Stomach (tissue), 9 donors: Measurements from ENCODE around the gene HACE1. TPM values are rescaled to one million over a fixed set of nuclear protein-coding genes. Genes with fewer than 3 reads are reported as not detected.

ENCODE experiments used
- DNase-seq, 2 donors: peaks; one replicate each; pipeline versions ENCODE4 v3.0.0 to v3.0.0-alpha.2; 2013 to 2019
- H3K27ac ChIP-seq, 5 donors: fragments of 200-600 bp in 4 of 5; sonication (generic) in 4 of 5; one replicate each; pipeline ENCODE4 v1.5.1; 2013 to 2019; ENCODE audit warnings: mild to moderate bottlenecking in 1 of 5, moderate library complexity in 1 of 5
- H3K27me3 ChIP-seq, 3 donors: fragments of 200-600 bp; sonication (generic); one replicate each; pipeline ENCODE4 v1.5.1; 2017 to 2019; ENCODE audit warnings: mixed run types in 1 of 3
- H3K36me3 ChIP-seq, 4 donors: fragments of 200-600 bp; sonication (generic); 1 replicate in 3 of 4; 2 replicates in 1 of 4; pipeline ENCODE4 v1.5.1; 2016 to 2019
- H3K4me1 ChIP-seq, 4 donors: fragments of 200-600 bp; sonication (generic); one replicate each; pipeline ENCODE4 v1.5.1; 2016 to 2019
- H3K4me3 ChIP-seq, 4 donors: fragments of 200-600 bp; sonication (generic) in 3 of 4; one replicate each; pipeline ENCODE4 v1.5.1; 2016 to 2019; ENCODE audit warnings: mild to moderate bottlenecking in 1 of 4
- H3K9me3 ChIP-seq, 4 donors: fragments of 200-600 bp; sonication (generic); one replicate each; pipeline ENCODE4 v1.5.1; 2016 to 2019
- CTCF ChIP-seq, 7 experiments: fragments of 450-650 bp in 4 of 7; fragments of 200-600 bp in 3 of 7; sonication (generic) in 3 of 7; IDR thresholded peaks; one replicate each; pipeline ENCODE4 v1.5.1; 2016 to 2019; ENCODE audit warnings: antibody characterized with exemption in 7 of 7, control low read depth in 2 of 7, mild to moderate bottlenecking in 1 of 7
- EP300 ChIP-seq: sonication (generic); formaldehyde crosslinking; IDR thresholded peaks from one replicate; pipeline ENCODE4 v1.6.1; 2017; ENCODE audit warnings: antibody characterized with exemption
- POLR2A ChIP-seq, 4 donors: fragments of 450-650 bp; IDR thresholded peaks; one replicate each; pipeline ENCODE4 v1.6.1; 2016; ENCODE audit warnings: antibody characterized with exemption in 4 of 4, control low read depth in 2 of 4, mild to moderate bottlenecking in 1 of 4, moderate library complexity in 1 of 4
- POLR2AphosphoS5 ChIP-seq, 3 donors: sonication (generic); formaldehyde crosslinking; IDR thresholded peaks; one replicate each; pipeline ENCODE4 v1.6.1; 2016; ENCODE audit warnings: antibody characterized with exemption in 3 of 3
- WGBS, 5 donors: extraction: QIAGEN DNeasy Blood & Tissue Kit in 3 of 5; methylation state at CpG; one replicate each; pipeline versions ENCODE4 v1.1.5 to v1.1.7; 2013 to 2018; 5-methylcytosine and 5-hydroxymethylcytosine counted together
- intact Hi-C: fragments of 100-400 bp; cut with DNase I; formaldehyde crosslinking; loops from one replicate; pipeline ENCODE4 v1.15.1; 2023; ENCODE audit warnings: low total_unique reads
- polyA plus RNA-seq, 3 donors: library from polyadenylated mRNA; stranded (reverse); fragments of 200-250 nt; gene quantifications; one replicate each; pipeline ENCODE4 v1.2.3, GENCODE V29; 2013
- total RNA-seq, 5 donors: library from RNA; depleted of rRNA; stranded (reverse); fragments of >200 nt; gene quantifications; one replicate each; pipeline versions ENCODE4 v1.1.0 to v1.2.3, GENCODE V29; 2014 to 2016
- donor health status: healthy with polysubstance abuse.
- donor health status: Bipolar disorder and iron deficiency.
- donor health status: healthy.

Gene HACE1
- total and polyA plus RNA-seq, 8 donors, result 3.3 to 34.7 (median 9.3) TPM

DNA sequence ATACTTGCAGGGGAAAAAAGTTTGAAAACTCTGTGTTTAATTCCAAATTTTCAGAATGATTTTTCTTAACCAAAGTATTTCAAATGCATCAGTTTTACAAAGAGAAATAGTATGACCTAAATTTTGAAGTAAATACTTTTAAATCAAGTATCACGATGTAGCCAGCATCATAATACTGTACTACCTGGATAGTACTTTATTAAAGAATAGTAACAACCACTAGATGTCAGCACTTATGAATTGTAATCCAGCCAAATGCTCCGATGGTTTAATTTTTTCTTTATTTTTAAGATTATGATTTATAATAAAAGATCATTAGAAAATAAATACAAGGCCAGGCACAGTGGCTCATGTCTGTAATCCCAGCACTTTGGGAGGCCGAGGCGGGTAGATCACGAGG lies 37.2 kb upstream of the HACE1 start:
- peaks cover 0 to 4% (median 0%) of the 10 kb centered on the region in 4 donors for H3K9me3 ChIP-seq
- no peaks in the 10 kb centered on the region for H3K4me1 ChIP-seq
- H3K27me3 ChIP-seq, result no peaks in the 10 kb centered on the region
- no peak overlapping the region for H3K4me3 ChIP-seq
- intact Hi-C loops, result no loop called here
- TF ChIP-seq EP300, result no peak
- no peak for TF ChIP-seq POLR2A (IDR thresholded peaks at IDR 0.05)
- TF ChIP-seq POLR2AphosphoS5 (IDR thresholded peaks at IDR 0.05), result no peak
- TF ChIP-seq CTCF (IDR thresholded peaks at IDR 0.05), result no peak
- no peak for DNase-seq
- H3K27ac ChIP-seq, result no peak overlapping the region
- 69 to 75% (median 72%) methylated on average over 5 of the region's 5 CpGs for WGBS, 5 donors
- no peaks in the 10 kb centered on the region for H3K36me3 ChIP-seq

DNA sequence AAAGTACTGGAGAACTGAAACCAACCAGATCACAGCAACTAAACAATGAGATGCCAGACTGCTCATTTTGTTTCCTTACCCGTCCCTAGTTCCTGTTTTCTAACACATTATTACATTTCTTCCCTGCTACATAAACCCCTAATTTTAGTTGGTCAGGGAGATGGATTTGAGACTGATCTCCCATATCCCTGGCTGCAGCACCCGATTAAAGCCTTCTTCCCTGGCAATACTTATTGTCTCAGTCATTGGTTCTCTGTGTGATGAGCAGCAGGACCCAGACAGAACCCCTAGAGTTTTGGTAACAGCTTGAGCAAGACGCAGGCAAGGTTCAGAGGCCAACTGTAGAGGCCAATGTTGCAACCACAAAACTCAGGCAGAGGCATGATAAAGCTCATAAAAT lies 28.3 kb upstream of the HACE1 start:
- TF ChIP-seq EP300 (no peak), POLR2AphosphoS5 (IDR thresholded peaks at IDR 0.05) (no peak), CTCF (IDR thresholded peaks at IDR 0.05) (no peak), POLR2A (IDR thresholded peaks at IDR 0.05) (no peak)
- Histone ChIP-seq H3K4me1 (no peaks in the 10 kb centered on the region), H3K4me3 (no peak overlapping the region), H3K9me3 (peaks cover 0 to 14% (median 14%) of the 10 kb centered on the region in 4 donors), H3K36me3 (no peaks in the 10 kb centered on the region), H3K27ac (no peak overlapping the region), H3K27me3 (peaks cover 0 to 12% (median 0%) of the 10 kb centered on the region in 3 donors)
- no peak for DNase-seq
- WGBS, 5 donors, result 67 to 86% (median 79%) methylated on average over 3 of the region's 3 CpGs
- intact Hi-C loops, result no loop called here

DNA sequence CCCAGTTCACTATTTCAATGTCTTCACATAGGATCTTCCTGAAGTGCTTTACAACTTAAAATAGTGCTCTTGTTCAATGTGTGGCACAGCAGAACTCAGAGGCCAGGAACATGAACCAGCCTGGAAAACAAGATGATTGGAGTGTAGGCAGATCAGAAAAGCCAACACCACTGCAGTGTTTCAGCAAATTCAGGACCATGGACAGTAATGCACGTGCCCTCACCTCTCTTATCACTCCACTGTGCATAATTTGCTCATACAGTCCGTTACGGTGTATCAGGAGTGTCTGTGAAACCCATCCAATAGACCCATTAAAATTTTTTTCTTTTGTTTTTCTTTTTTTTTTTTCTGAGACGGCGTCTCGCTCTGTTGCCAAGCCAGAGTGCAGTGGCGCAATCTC lies 27.6 kb upstream of the HACE1 start:
- DNase-seq, result peak in 1 of 2 donors; percentile 77
- Histone ChIP-seq H3K4me1 (no peaks in the 10 kb centered on the region), H3K4me3 (no peak overlapping the region), H3K9me3 (peaks cover 0 to 14% (median 11%) of the 10 kb centered on the region in 4 donors), H3K27me3 (peaks cover 0 to 12% (median 0%) of the 10 kb centered on the region in 3 donors), H3K27ac (no peak overlapping the region), H3K36me3 (no peaks in the 10 kb centered on the region)
- 56 to 61% (median 60%) methylated on average over 7 of the region's 7 CpGs for WGBS, 5 donors
- TF ChIP-seq CTCF (IDR thresholded peaks at IDR 0.05), result no peak
- TF ChIP-seq EP300, result no peak
- TF ChIP-seq POLR2A (IDR thresholded peaks at IDR 0.05), result no peak
- no peak for TF ChIP-seq POLR2AphosphoS5 (IDR thresholded peaks at IDR 0.05)
- intact Hi-C loops, result no loop called here

- H3K27me3 ChIP-seq, result peaks cover 0 to 12% (median 0%) of the 10 kb centered on the region in 3 donors
- no peak overlapping the region for H3K4me3 ChIP-seq
- intact Hi-C loops, result no loop called here
- TF ChIP-seq POLR2A (IDR thresholded peaks at IDR 0.05), result no peak
- no peak for TF ChIP-seq CTCF (IDR thresholded peaks at IDR 0.05)
- no peaks in the 10 kb centered on the region for H3K4me1 ChIP-seq
- peaks cover 0 to 14% (median 11%) of the 10 kb centered on the region in 4 donors for H3K9me3 ChIP-seq
- DNase-seq, result no peak
- H3K36me3 ChIP-seq, result no peaks in the 10 kb centered on the region
- no peak overlapping the region for H3K27ac ChIP-seq
- WGBS, 5 donors, result 66 to 78% (median 74%) methylated on average over 12 to 19 of the region's 19 CpGs
Observed at GRCh38 chr6:104885518-104886043, 25.9 kb upstream of the HACE1 start.
